HepG2 (cell line): ENCODE results near the gene ARAP3. TPM values are rescaled to one million over a fixed set of nuclear protein-coding genes. Genes with fewer than 3 reads are reported as not detected.

Experiments
- ELF3 ChIP-seq: IDR thresholded peaks from 2 replicates; pipeline ENCODE4 v1.6.1; 2016; ENCODE audit warnings: missing genetic modification reagents, missing compliant biosample characterization
- GPBP1L1 ChIP-seq: sonication (generic); formaldehyde crosslinking; IDR thresholded peaks from 2 replicates; pipeline ENCODE4 v1.5.0; 2020; ENCODE audit warnings: mild to moderate bottlenecking, missing genetic modification reagents
- HIVEP1 ChIP-seq: sonication (generic); formaldehyde crosslinking; IDR thresholded peaks from 2 replicates; pipeline ENCODE4 v1.4.0; 2020; ENCODE audit warnings: mild to moderate bottlenecking, missing genetic modification reagents
- PHF5A ChIP-seq: IDR thresholded peaks from one replicate; pipeline ENCODE4 v1.6.1; 2018; ENCODE audit warnings: low read depth, missing genetic modification reagents; ENCODE audit not compliant: unreplicated experiment
- U2AF2 ChIP-seq: fragments of 200-400 bp; formaldehyde crosslinking; IDR thresholded peaks from 2 replicates; pipeline ENCODE4 v1.6.1; 2017; ENCODE audit warnings: low read depth, mild to moderate bottlenecking, low read length
- ZFP41 ChIP-seq: sonication (generic); formaldehyde crosslinking; IDR thresholded peaks from 2 replicates; pipeline ENCODE4 v1.4.0; 2020; ENCODE audit warnings: mild to moderate bottlenecking, missing genetic modification reagents, borderline replicate concordance
- ZNF207 ChIP-seq: fragments of 450-650 bp; IDR thresholded peaks from 2 replicates; pipeline ENCODE4 v1.6.1; 2016; ENCODE audit warnings: antibody characterized with exemption, borderline replicate concordance
- ZNF513 ChIP-seq: sonication (generic); formaldehyde crosslinking; conservative IDR thresholded peaks from 2 replicates; pipeline ENCODE4 v1.5.0; 2020; ENCODE audit warnings: missing genetic modification reagents
- ZNF883 ChIP-seq: sonication (generic); formaldehyde crosslinking; IDR thresholded peaks from 2 replicates; pipeline ENCODE4 v1.5.1; 2020; ENCODE audit warnings: mild to moderate bottlenecking, missing genetic modification reagents; ENCODE audit errors: not compliant biosample characterization
- polyA plus RNA-seq, 8 experiments: library from polyadenylated mRNA; depleted of rRNA in 3 of 8; stranded (reverse) in 7 of 8; unstranded in 1 of 8; fragments of >200 nt; fragmentation: Illumina TruSeq in 4 of 8; extraction: Trizol in 4 of 8; gene quantifications; 2 replicates each; pipeline versions ENCODE4 v1.2.1 to v1.2.3, GENCODE V29; 2011 to 2016; ENCODE audit warnings: low read depth in 4 of 8, missing spikeins in 1 of 8, mixed read lengths in 1 of 8; ENCODE audit not compliant: insufficient read depth in 1 of 8
- total RNA-seq, 5 experiments: library from RNA; depleted of rRNA; stranded (reverse); fragments of >200 nt; fragmentation: Illumina TruSeq; extraction: Trizol; gene quantifications; 2 replicates each; pipeline ENCODE4 v1.2.3, GENCODE V29; 2016; ENCODE audit warnings: low read depth in 1 of 5
- TF ChIP-seq, protein P1 (sequence below): sonication (generic); formaldehyde crosslinking; IDR thresholded peaks from 2 replicates; pipeline ENCODE4 v1.4.0; 2020; ENCODE audit warnings: missing genetic modification reagents
- TF ChIP-seq, protein P2 (sequence below): sonication (generic); formaldehyde crosslinking; IDR thresholded peaks from 2 replicates; pipeline ENCODE4 v1.4.0; 2020; ENCODE audit warnings: mild to moderate bottlenecking, low read depth, missing genetic modification reagents
- TF ChIP-seq, protein P3 (sequence below): IDR thresholded peaks from 2 replicates; pipeline ENCODE4 v1.4.0; 2020; ENCODE audit warnings: mild to moderate bottlenecking, missing genetic modification reagents

ARAP3 gene
- total and polyA plus RNA-seq, 2 of the 13 experiments (the other 11 are each of a cell fraction or from before 2014, with no cell fraction given) = 0.25 TPM; not detected in 1

- no peak for TF ChIP-seq U2AF2
- TF ChIP-seq HIVEP1 (CRISPR knock-in tag) = peak; percentile 70; the same call in 1 of the 2 replicates
- TF ChIP-seq ZNF513 = no peak
- no peak for TF ChIP-seq ZNF207
- TF ChIP-seq, protein P1, sequence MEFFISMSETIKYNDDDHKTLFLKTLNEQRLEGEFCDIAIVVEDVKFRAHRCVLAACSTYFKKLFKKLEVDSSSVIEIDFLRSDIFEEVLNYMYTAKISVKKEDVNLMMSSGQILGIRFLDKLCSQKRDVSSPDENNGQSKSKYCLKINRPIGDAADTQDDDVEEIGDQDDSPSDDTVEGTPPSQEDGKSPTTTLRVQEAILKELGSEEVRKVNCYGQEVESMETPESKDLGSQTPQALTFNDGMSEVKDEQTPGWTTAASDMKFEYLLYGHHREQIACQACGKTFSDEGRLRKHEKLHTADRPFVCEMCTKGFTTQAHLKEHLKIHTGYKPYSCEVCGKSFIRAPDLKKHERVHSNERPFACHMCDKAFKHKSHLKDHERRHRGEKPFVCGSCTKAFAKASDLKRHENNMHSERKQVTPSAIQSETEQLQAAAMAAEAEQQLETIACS (CRISPR knock-in tag) = no peak
- TF ChIP-seq PHF5A (CRISPR knock-in tag) = peak; percentile 36
- no peak for TF ChIP-seq ZNF883 (CRISPR knock-in tag)
- TF ChIP-seq, protein P2, sequence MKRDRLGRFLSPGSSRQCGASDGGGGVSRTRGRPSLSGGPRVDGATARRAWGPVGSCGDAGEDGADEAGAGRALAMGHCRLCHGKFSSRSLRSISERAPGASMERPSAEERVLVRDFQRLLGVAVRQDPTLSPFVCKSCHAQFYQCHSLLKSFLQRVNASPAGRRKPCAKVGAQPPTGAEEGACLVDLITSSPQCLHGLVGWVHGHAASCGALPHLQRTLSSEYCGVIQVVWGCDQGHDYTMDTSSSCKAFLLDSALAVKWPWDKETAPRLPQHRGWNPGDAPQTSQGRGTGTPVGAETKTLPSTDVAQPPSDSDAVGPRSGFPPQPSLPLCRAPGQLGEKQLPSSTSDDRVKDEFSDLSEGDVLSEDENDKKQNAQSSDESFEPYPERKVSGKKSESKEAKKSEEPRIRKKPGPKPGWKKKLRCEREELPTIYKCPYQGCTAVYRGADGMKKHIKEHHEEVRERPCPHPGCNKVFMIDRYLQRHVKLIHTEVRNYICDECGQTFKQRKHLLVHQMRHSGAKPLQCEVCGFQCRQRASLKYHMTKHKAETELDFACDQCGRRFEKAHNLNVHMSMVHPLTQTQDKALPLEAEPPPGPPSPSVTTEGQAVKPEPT (CRISPR knock-in tag) = no peak
- TF ChIP-seq GPBP1L1 (CRISPR knock-in tag) = no peak
- TF ChIP-seq ELF3 (CRISPR knock-in tag) = no peak
- TF ChIP-seq ZFP41 (CRISPR knock-in tag) = no peak
- TF ChIP-seq, protein P3, sequence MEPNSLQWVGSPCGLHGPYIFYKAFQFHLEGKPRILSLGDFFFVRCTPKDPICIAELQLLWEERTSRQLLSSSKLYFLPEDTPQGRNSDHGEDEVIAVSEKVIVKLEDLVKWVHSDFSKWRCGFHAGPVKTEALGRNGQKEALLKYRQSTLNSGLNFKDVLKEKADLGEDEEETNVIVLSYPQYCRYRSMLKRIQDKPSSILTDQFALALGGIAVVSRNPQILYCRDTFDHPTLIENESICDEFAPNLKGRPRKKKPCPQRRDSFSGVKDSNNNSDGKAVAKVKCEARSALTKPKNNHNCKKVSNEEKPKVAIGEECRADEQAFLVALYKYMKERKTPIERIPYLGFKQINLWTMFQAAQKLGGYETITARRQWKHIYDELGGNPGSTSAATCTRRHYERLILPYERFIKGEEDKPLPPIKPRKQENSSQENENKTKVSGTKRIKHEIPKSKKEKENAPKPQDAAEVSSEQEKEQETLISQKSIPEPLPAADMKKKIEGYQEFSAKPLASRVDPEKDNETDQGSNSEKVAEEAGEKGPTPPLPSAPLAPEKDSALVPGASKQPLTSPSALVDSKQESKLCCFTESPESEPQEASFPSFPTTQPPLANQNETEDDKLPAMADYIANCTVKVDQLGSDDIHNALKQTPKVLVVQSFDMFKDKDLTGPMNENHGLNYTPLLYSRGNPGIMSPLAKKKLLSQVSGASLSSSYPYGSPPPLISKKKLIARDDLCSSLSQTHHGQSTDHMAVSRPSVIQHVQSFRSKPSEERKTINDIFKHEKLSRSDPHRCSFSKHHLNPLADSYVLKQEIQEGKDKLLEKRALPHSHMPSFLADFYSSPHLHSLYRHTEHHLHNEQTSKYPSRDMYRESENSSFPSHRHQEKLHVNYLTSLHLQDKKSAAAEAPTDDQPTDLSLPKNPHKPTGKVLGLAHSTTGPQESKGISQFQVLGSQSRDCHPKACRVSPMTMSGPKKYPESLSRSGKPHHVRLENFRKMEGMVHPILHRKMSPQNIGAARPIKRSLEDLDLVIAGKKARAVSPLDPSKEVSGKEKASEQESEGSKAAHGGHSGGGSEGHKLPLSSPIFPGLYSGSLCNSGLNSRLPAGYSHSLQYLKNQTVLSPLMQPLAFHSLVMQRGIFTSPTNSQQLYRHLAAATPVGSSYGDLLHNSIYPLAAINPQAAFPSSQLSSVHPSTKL (CRISPR knock-in tag) = peak; percentile 26; the same call in 1 of the 2 replicates
- TF ChIP-seq, all 625 proteins: peak for 54
Observed at GRCh38 chr5:141650851-141651727, 30.9 kb downstream of the ARAP3 start, which contains the start of gene FCHSD1 (continued).
